Cerebellar cortex (tissue), 1 donor: ENCODE data around the gene CLDN3.

Experiments
- DNase-seq: peaks from one replicate; pipeline ENCODE4 v3.0.0-alpha.2; 2015; ENCODE audit warnings: low spot score

The CLDN3 gene

GRCh38 chr7:73770860-73771670 is 995 bp upstream of the CLDN3 start:
- no peak for DNase-seq

- no peak for DNase-seq
Observed at GRCh38 chr7:73769481-73770001, 529 bp downstream of the CLDN3 start.

GRCh38 chr7:73768641-73769480 is 1.2 kb downstream of the CLDN3 start:
- no peak for DNase-seq

GRCh38 chr7:73766556-73767229 is 3.4 kb downstream of the CLDN3 start:
- DNase-seq: no peak

- no peak for DNase-seq
Observed at GRCh38 chr7:73762659-73762999, 7.4 kb downstream of the CLDN3 start.

- no peak for DNase-seq
Observed at GRCh38 chr7:73761854-73762658, 8.0 kb downstream of the CLDN3 start.

GRCh38 chr7:73758581-73759138 is 11.4 kb downstream of the CLDN3 start:
- no peak for DNase-seq

- no peak for DNase-seq
Observed at GRCh38 chr7:73749931-73750776, 19.9 kb downstream of the CLDN3 start.

- peak; percentile 97 for DNase-seq
Observed at GRCh38 chr7:73746378-73746777, 23.7 kb downstream of the CLDN3 start.

- peak; percentile 90 for DNase-seq
Observed at GRCh38 chr7:73742753-73743641, 27.1 kb downstream of the CLDN3 start.

GRCh38 chr7:73742338-73742752 is 27.7 kb downstream of the CLDN3 start:
- DNase-seq: peak; percentile 29

- DNase-seq: no peak
Observed at GRCh38 chr7:73741600-73741999, 28.5 kb downstream of the CLDN3 start.

- no peak for DNase-seq
Observed at GRCh38 chr7:73740771-73741170, 29.3 kb downstream of the CLDN3 start.

GRCh38 chr7:73740212-73740611 is 29.9 kb downstream of the CLDN3 start:
- no peak for DNase-seq

- no peak for DNase-seq
Observed at GRCh38 chr7:73739387-73739767, 30.7 kb downstream of the CLDN3 start.

GRCh38 chr7:73738612-73739386 is 31.3 kb downstream of the CLDN3 start, which contains the start of gene ABHD11:
TSS of gene ABHD11 (minus strand) at chr7:73738802. CDS start at chr7:73738770, 32 bp downstream.
- peak; percentile 99 for DNase-seq

- DNase-seq: peak; percentile 60
Observed at GRCh38 chr7:73738220-73738611, 31.9 kb downstream of the CLDN3 start.

GRCh38 chr7:73737491-73738219 is 32.4 kb downstream of the CLDN3 start:
- DNase-seq: no peak
